HG03025 (cell line): ENCODE data around the gene SUGCT.
"Not testable (repeated sequence)": the region's sequence is repeated elsewhere in the genome, so short reads cannot be mapped to it uniquely, and the experiment has no call there.

ENCODE experiments used
- ATAC-seq: cut with Tn5 transposase; IDR thresholded peaks from one replicate; pipeline ENCODE4 v1.9.1; 2021; ENCODE audit warnings: mild to moderate bottlenecking, moderate library complexity; ENCODE audit not compliant: unreplicated experiment, low FRiP score

The SUGCT gene

GRCh38 chr7:40137563-40137962, 2.8 kb downstream of the SUGCT start:
- no peak for ATAC-seq

- ATAC-seq = no peak
These were observed 4.2 kb downstream of the SUGCT start for GRCh38 chr7:40138973-40139372.

DNA sequence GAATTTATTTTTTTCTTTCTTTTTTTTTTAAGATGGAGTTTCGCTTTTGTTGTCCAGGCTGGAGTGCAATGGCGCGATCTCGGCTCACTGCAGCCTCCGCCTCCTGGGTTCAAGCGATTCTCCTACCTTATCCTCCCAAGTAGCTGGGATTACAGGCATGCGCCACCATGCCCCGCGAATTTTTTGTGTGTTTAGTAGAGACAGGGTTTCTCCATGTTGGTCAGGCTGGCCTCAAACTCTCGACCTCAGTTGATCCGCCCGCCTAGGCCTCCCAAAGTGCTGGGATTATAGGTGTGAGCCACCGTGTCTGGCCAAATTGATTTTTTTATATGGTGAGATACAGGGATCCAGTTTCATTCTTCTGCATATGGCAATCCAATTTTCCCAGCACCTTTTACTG, 5.1 kb downstream of the SUGCT start:
- not testable (repeated sequence) for ATAC-seq

DNA sequence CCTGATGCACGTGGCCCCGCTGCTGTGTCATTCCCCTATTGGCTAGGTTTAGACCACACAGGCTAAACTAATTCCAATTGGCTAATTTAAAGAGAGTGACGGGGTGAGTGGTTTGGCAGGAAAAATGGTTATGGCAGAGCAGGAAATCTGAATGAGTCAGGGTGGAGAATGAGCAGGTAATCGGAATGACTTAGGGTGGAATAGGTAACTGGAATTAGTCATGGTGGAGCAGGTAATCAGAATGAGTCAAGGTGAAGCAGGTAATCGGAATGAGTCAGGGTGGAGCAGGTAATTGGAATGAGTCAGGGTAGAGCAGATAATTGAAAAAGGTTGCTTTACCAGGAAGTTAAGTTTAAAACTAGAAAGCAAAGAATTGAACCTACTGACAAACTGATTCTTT, 7.1 kb downstream of the SUGCT start:
- not testable (repeated sequence) for ATAC-seq

- not testable (repeated sequence) for ATAC-seq
These were observed 10.9 kb downstream of the SUGCT start for GRCh38 chr7:40145596-40146130.

- ATAC-seq = no peak
These were observed 12.8 kb downstream of the SUGCT start for GRCh38 chr7:40147371-40148246.

- ATAC-seq = not testable (repeated sequence)
These were observed 13.4 kb downstream of the SUGCT start for GRCh38 chr7:40148247-40148580.

DNA sequence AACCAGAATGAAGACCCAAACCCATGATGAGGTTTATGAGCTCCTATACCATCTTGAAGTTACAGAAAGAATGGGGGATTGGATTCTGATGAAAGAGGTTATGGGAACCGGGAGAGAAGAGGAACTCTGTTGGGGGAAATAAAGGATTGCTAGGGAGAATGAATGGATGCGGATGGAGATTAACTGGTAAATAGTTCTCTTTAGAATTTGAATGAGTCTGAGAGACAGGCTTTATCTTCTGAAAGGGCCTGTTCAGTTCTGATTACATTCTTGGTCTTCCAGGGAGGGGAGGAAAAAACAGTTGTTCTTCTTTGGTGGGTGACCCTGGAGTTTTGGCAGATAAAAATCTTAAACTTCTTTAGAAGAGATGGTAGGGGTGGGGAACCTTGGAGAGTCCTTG, 13.9 kb downstream of the SUGCT start:
- ATAC-seq = no peak

DNA sequence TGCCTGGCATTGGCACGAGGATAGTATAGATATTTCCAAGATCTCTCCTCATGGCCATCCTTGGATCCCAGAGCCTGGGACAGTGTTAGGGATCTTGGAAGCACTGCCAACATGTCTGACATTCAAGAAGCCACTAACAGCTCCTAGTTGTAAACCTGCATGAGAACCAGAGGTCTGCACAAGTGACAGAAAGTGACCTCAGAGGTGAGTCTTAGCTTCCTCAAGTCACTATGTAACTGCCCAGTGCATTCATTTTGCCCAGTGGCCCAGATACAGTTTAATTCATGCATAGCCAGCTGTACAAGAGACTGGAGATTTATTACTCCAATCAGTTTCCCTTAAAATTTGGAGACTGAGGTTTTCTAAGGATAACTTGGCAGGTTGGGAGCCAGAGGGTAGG, 16.7 kb downstream of the SUGCT start:
- no peak for ATAC-seq

GRCh38 chr7:40156988-40157387, 22.2 kb downstream of the SUGCT start:
- no peak for ATAC-seq

- no peak for ATAC-seq
These were observed 27.7 kb downstream of the SUGCT start for GRCh38 chr7:40162516-40162915.

- no peak for ATAC-seq
These were observed 30.4 kb downstream of the SUGCT start for GRCh38 chr7:40165216-40165615.

- ATAC-seq = no peak
These were observed 32.5 kb downstream of the SUGCT start for GRCh38 chr7:40167291-40167690.

DNA sequence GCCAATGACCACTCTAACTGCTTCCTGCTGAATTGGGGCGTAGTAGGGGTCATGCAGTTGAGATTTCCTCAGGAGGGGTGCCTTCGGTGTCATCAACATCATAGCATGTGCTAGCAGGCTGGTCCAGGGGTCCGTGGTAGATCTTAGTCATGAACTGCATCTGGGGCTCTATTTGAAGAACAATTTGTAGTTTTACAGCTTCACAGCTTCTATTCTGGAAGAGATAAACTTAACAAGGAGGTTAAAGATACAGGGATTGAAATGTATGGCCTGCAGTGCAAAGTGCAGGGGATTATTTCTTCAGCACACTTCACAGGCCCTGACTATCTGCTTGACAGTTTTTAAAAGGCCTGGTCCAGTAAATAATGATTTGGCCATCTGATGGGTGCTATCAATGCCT, 33.5 kb downstream of the SUGCT start:
- ATAC-seq = not testable (repeated sequence)

- ATAC-seq = not testable (repeated sequence)
These were observed 38.3 kb downstream of the SUGCT start for GRCh38 chr7:40173121-40173520.

DNA sequence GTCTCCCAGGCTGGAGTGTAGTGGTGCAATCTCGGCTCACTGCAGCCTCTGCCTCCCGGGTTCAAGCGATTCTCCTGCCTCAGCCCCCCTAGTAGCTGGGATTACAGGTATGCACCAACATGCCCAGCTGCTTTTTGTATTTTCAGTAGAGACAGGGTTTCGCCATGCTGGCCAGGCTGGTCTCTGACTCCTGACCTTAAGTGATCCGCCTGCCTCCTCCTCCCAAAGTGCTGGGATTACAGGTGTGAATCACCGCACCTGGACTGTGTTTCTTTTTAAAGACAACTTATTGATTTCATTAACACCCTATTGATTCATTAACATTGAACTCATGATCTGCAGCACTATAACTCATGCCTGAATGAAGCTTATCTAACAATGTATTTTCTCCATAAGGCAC, 40.5 kb downstream of the SUGCT start:
- not testable (repeated sequence) for ATAC-seq

- no peak for ATAC-seq
These were observed 41.1 kb downstream of the SUGCT start for GRCh38 chr7:40175725-40176510.

- ATAC-seq = no peak
These were observed 42.3 kb downstream of the SUGCT start for GRCh38 chr7:40177071-40177470.

DNA sequence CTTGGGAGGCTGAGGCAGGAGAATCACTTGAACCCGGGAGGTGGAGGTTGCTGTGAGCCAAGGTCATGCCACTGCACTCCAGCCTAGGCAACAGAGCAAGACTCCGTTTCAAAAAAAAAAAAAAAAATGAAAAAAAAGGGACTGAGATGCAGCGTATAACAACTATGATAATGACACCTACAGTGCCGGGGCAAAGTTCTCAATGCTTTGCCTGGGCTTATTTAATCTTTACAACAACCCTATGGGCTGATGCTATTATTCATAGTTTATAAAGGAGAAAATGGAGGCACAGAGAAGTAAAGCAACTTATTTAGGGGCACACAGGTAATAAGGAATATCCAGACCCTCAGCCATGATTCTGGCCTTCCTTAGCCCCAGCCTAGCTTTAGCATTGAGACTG, 47.6 kb downstream of the SUGCT start:
- ATAC-seq = no peak

GRCh38 chr7:40186586-40186985, 51.8 kb downstream of the SUGCT start:
- ATAC-seq = no peak

DNA sequence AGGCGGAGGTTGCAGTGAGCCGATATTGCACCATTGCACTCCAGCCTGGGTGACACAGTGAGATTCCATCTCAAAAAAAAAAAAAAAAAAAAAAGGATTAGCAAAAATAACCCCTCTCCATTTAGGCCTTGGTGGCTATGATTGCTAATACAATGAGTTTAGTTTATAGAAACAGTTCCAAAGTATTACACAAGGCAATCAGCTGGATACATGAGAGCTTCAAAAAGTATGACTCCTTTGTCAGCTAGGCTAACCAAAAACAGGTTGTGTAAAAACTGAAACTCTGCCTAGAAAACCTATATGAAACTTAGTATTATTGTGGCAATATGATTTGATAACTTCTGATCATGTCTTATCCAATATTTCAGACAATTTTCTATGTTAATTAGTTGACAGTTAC, 57.2 kb downstream of the SUGCT start:
- no peak for ATAC-seq
